ENCODE results near the gene KCNMA1. TPM values are rescaled to one million over a fixed set of nuclear protein-coding genes. Genes with fewer than 3 reads are reported as not detected.

The KCNMA1 gene
- total RNA-seq, 1 donor from 2014 or later, result 94.3 TPM

GRCh38 chr10:77682393-77683087 is 44.9 kb upstream of the KCNMA1 start:
- DNase-seq (ENCODE audit: extremely low spot score in 2 of 2), result no peak
- Histone ChIP-seq H3K36me3 (no peaks in the 10 kb centered on the region), H3K4me1 (no peaks in the 10 kb centered on the region), H3K27ac (no peak overlapping the region), H3K27me3 (no peaks in the 10 kb centered on the region), H3K4me3 (no peak overlapping the region), H3K9me3 (no peaks in the 10 kb centered on the region)
- no peak for TF ChIP-seq CTCF (IDR thresholded peaks at IDR 0.05)
- intact Hi-C loops (cut with DNase I), result no loop called here

GRCh38 chr10:77681839-77682238 is 44.2 kb upstream of the KCNMA1 start:
- Histone ChIP-seq H3K4me1 (no peaks in the 10 kb centered on the region), H3K4me3 (no peak overlapping the region), H3K27ac (no peak overlapping the region), H3K36me3 (no peaks in the 10 kb centered on the region), H3K9me3 (no peaks in the 10 kb centered on the region), H3K27me3 (no peaks in the 10 kb centered on the region)
- intact Hi-C loops (cut with DNase I), result no loop called here
- TF ChIP-seq POLR2AphosphoS5 (IDR thresholded peaks at IDR 0.05; ENCODE audit: insufficient read depth in 1 of 2, low read depth in 1 of 2) (no peak), POLR2A (IDR thresholded peaks at IDR 0.05) (no peak), CTCF (IDR thresholded peaks at IDR 0.05) (no peak)
- no peak for DNase-seq (ENCODE audit: extremely low spot score in 2 of 2)

DNA sequence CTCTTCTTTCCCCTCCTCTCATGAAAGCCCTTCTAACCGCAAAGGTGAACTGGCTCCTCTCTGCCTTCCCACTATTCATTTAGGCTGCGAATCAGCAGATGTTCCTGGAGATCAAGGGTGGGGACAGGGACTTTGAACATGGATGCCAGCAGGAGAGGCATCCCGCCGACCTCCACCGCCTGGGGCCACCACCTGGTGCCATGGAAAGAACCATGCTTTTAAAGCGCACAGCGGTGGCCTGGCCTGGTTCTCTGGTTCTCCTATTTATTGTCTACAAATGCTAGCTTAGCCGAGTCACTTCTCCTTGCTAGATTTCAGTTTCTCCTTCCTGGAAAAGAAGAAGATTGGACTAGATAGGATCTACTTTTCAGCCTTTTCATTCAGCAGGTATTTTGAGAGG is 43.2 kb upstream of the KCNMA1 start:
- Histone ChIP-seq H3K4me1 (no peaks in the 10 kb centered on the region), H3K27me3 (no peaks in the 10 kb centered on the region), H3K9me3 (no peaks in the 10 kb centered on the region), H3K36me3 (no peaks in the 10 kb centered on the region), H3K27ac (no peak overlapping the region), H3K4me3 (no peak overlapping the region)
- no peak for DNase-seq (ENCODE audit: extremely low spot score in 2 of 2)
- intact Hi-C loops (cut with DNase I), result no loop called here
- TF ChIP-seq POLR2AphosphoS5 (IDR thresholded peaks at IDR 0.05; ENCODE audit: insufficient read depth in 1 of 2, low read depth in 1 of 2) (no peak), CTCF (IDR thresholded peaks at IDR 0.05) (no peak), POLR2A (IDR thresholded peaks at IDR 0.05) (no peak)

DNA sequence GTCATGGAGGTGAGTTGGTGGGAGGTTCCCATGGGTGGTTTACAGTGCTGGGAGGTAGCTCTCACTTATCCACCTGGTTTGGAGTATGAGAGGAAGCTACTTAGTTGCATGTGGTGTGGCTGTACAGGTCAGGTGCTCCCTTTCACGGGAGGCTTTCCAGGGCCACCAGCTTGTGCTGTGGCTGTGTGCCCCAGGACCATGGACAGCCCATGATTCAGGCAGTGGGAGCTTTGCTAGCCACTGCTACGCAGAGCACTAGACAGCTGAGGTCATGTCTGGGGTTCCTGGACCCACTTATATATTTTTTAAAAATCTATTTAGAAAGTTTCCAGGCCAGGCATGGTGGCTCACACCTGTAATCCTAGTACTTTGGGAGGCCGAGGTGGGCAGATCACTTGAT is 42.5 kb upstream of the KCNMA1 start:
- Histone ChIP-seq H3K4me1 (no peaks in the 10 kb centered on the region), H3K36me3 (no peaks in the 10 kb centered on the region), H3K4me3 (no peak overlapping the region), H3K27me3 (no peaks in the 10 kb centered on the region), H3K9me3 (no peaks in the 10 kb centered on the region), H3K27ac (no peak overlapping the region)
- TF ChIP-seq POLR2A (IDR thresholded peaks at IDR 0.05), result no peak
- no peak for TF ChIP-seq POLR2AphosphoS5 (IDR thresholded peaks at IDR 0.05; ENCODE audit: insufficient read depth in 1 of 2, low read depth in 1 of 2)
- TF ChIP-seq CTCF (IDR thresholded peaks at IDR 0.05), result no peak
- DNase-seq (ENCODE audit: extremely low spot score in 2 of 2), result no peak
- intact Hi-C loops (cut with DNase I), result no loop called here

DNA sequence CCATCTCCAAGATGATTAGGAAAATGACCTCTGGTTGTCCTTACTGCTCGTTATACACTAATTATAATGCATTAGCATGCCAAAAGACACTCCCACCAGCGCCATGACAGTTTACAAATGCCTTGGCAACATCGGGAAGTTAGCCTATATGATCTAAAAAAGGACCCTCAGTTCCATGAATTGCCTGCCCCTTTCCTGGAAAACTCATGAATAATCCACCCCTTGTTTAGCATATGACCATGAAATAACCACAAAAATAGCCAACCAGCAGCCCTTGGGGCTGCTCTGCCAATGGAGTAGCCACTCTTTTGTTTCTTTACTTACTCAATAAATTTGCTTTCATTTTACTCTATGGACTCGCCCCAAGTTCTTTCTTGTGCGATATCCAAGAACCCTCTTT is 41.6 kb upstream of the KCNMA1 start:
- Histone ChIP-seq H3K9me3 (no peaks in the 10 kb centered on the region), H3K27me3 (no peaks in the 10 kb centered on the region), H3K27ac (no peak overlapping the region), H3K4me1 (no peaks in the 10 kb centered on the region), H3K36me3 (no peaks in the 10 kb centered on the region), H3K4me3 (no peak overlapping the region)
- intact Hi-C loops (cut with DNase I), result no loop called here
- no peak for DNase-seq (ENCODE audit: extremely low spot score in 2 of 2)
- TF ChIP-seq POLR2AphosphoS5 (IDR thresholded peaks at IDR 0.05; ENCODE audit: insufficient read depth in 1 of 2, low read depth in 1 of 2) (no peak), CTCF (IDR thresholded peaks at IDR 0.05) (no peak), POLR2A (IDR thresholded peaks at IDR 0.05) (no peak)

Data from vagina (tissue), 2 donors.